ENCODE results near the gene ST6GAL2.

ST6GAL2 gene

GRCh38 chr2:106849253-106849652, 36.7 kb downstream of the ST6GAL2 start:
- Histone ChIP-seq H3K9ac (no peak overlapping the region), H3K4me1 (no peaks in the 10 kb centered on the region), H2AFZ (no peak overlapping the region), H3K9me3 (ENCODE audit: control insufficient read depth, low read length) (no peaks in the 10 kb centered on the region), H3K36me3 (ENCODE audit: control insufficient read depth, insufficient read depth, low read length) (no peaks in the 10 kb centered on the region), H3K4me3 (ENCODE audit: low read depth, low read length) (no peak overlapping the region), H3K27ac (no peak overlapping the region), H3K79me2 (no peaks in the 10 kb centered on the region), H3K27me3 (ENCODE audit: control insufficient read depth, insufficient read depth, low read length) (no peaks in the 10 kb centered on the region), H3K4me2 (ENCODE audit: low read length) (no peak overlapping the region)
- TF ChIP-seq, protein P1, sequence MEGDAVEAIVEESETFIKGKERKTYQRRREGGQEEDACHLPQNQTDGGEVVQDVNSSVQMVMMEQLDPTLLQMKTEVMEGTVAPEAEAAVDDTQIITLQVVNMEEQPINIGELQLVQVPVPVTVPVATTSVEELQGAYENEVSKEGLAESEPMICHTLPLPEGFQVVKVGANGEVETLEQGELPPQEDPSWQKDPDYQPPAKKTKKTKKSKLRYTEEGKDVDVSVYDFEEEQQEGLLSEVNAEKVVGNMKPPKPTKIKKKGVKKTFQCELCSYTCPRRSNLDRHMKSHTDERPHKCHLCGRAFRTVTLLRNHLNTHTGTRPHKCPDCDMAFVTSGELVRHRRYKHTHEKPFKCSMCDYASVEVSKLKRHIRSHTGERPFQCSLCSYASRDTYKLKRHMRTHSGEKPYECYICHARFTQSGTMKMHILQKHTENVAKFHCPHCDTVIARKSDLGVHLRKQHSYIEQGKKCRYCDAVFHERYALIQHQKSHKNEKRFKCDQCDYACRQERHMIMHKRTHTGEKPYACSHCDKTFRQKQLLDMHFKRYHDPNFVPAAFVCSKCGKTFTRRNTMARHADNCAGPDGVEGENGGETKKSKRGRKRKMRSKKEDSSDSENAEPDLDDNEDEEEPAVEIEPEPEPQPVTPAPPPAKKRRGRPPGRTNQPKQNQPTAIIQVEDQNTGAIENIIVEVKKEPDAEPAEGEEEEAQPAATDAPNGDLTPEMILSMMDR (IDR thresholded peaks at IDR 0.05), result no peak

DNA sequence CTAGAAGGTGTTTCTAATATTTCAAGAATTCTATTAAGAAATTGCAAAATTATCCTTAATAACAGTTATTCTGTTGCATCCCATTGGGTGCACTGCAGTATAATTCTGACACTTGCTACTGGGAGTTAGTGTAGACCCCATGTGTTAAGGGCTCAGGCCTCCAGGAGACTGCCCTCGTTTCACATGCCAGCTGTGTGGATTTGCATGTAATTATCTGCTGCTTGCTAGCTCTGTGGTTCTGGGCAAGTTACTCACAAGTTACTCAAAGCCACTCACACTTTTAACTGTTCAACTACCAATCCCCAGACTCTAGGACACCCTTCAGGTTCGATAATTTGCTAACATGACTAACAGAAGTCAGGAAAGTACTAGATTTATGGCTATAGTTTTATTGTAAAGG, 38.6 kb downstream of the ST6GAL2 start:
- H3K27me3 ChIP-seq (ENCODE audit: control insufficient read depth, insufficient read depth, low read length), result no peaks in the 10 kb centered on the region
- H3K79me2 ChIP-seq, result no peaks in the 10 kb centered on the region
- no peaks in the 10 kb centered on the region for H3K36me3 ChIP-seq (ENCODE audit: control insufficient read depth, insufficient read depth, low read length)
- no peak overlapping the region for H3K27ac ChIP-seq
- no peak overlapping the region for H3K9ac ChIP-seq
- H2AFZ ChIP-seq, result no peak overlapping the region
- H3K4me1 ChIP-seq, result no peaks in the 10 kb centered on the region
- TF ChIP-seq, protein P1 (IDR thresholded peaks at IDR 0.05), result no peak
- no peak overlapping the region for H3K4me2 ChIP-seq (ENCODE audit: low read length)
- H3K9me3 ChIP-seq (ENCODE audit: control insufficient read depth, low read length), result no peaks in the 10 kb centered on the region
- no peak overlapping the region for H3K4me3 ChIP-seq (ENCODE audit: low read depth, low read length)

GRCh38 chr2:106845716-106846115, 40.3 kb downstream of the ST6GAL2 start:
- no peak overlapping the region for H3K9ac ChIP-seq
- H3K9me3 ChIP-seq (ENCODE audit: control insufficient read depth, low read length), result no peaks in the 10 kb centered on the region
- no peak overlapping the region for H3K4me3 ChIP-seq (ENCODE audit: low read depth, low read length)
- no peak overlapping the region for H2AFZ ChIP-seq
- no peak overlapping the region for H3K27ac ChIP-seq
- peaks cover under 1% of the 10 kb centered on the region for H3K4me1 ChIP-seq
- TF ChIP-seq, protein P1 (IDR thresholded peaks at IDR 0.05), result no peak
- H3K79me2 ChIP-seq, result no peaks in the 10 kb centered on the region
- H3K36me3 ChIP-seq (ENCODE audit: control insufficient read depth, insufficient read depth, low read length), result no peaks in the 10 kb centered on the region
- no peak overlapping the region for H3K4me2 ChIP-seq (ENCODE audit: low read length)
- no peaks in the 10 kb centered on the region for H3K27me3 ChIP-seq (ENCODE audit: control insufficient read depth, insufficient read depth, low read length)

DNA sequence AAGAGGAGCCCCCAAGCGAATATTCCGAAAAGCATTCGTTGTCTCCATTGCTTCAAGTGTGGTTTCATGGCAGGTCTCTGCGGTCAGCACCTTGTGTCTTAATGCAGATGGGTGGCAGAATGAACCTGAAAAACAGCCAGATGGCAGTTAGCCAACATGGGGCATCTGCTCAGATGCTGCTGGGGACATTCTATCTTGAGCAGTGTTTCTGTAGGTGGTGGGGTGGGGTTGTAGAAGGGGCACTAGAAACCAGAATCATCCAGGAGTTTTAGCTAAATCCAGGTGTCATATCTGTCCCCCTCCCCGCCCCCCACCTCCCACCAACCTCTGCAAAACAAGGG, 42.1 kb downstream of the ST6GAL2 start:
- Histone ChIP-seq H3K27ac (no peak overlapping the region), H3K27me3 (ENCODE audit: control insufficient read depth, insufficient read depth, low read length) (no peaks in the 10 kb centered on the region), H3K4me1 (peaks cover 14% of the 10 kb centered on the region), H3K79me2 (no peaks in the 10 kb centered on the region), H3K4me3 (ENCODE audit: low read depth, low read length) (no peak overlapping the region), H2AFZ (no peak overlapping the region), H3K9me3 (ENCODE audit: control insufficient read depth, low read length) (no peaks in the 10 kb centered on the region), H3K4me2 (ENCODE audit: low read length) (no peak overlapping the region), H3K36me3 (ENCODE audit: control insufficient read depth, insufficient read depth, low read length) (no peaks in the 10 kb centered on the region), H3K9ac (no peak overlapping the region)
- TF ChIP-seq, protein P1 (IDR thresholded peaks at IDR 0.05), result no peak

DNA sequence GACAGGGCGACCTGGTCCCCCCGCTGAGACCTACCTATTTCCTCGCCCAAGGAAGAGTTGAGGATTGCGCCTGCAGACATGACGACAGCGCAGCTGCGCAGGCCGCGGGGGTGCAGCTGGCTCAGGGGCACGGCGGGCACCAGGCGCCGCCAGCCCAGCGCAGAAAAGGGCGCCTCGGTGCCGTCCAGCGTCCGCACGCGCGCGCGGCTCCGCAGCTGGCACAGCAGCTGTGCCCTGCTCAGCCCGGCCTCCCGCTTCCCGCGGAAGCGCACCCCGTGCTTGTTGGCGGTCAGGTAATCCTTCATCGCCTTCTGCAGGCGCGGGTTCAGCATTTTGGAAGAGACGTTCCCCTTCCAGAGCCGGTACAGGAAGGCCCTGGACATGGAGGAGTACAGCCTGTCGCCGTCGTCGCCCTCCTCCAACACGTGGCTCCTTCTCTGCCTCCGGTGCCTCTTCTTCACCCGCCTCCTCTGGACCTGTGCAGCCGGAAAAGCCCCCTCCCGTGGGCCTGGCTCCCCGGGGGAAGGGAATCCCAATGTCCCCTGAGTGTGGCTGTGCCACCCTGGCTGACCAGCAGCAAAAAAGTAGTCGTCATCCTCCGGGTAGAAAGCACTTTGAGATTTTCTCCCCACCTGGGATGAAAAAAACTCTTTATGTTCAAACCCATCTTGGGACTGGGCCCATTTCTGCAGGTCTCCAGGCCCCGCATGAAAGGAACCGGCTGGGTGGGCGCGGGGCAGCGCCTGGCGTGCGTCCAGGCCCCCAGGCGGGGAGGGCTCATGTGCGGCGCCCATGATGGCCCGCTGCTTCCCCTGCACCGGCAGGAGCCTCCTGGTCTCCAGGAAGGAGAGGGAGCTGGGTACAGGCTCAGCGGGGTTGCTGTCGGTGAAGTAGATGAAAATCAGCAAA, 42.7 kb downstream of the ST6GAL2 start:
- no peak overlapping the region for H3K4me2 ChIP-seq (ENCODE audit: low read length)
- H3K4me1 ChIP-seq, result peaks cover 14% of the 10 kb centered on the region
- no peak overlapping the region for H3K4me3 ChIP-seq (ENCODE audit: low read depth, low read length)
- H3K36me3 ChIP-seq (ENCODE audit: control insufficient read depth, insufficient read depth, low read length), result no peaks in the 10 kb centered on the region
- H3K9me3 ChIP-seq (ENCODE audit: control insufficient read depth, low read length), result no peaks in the 10 kb centered on the region
- no peak overlapping the region for H3K9ac ChIP-seq
- no peaks in the 10 kb centered on the region for H3K27me3 ChIP-seq (ENCODE audit: control insufficient read depth, insufficient read depth, low read length)
- TF ChIP-seq, protein P1 (IDR thresholded peaks at IDR 0.05), result no peak
- H2AFZ ChIP-seq, result no peak overlapping the region
- no peaks in the 10 kb centered on the region for H3K79me2 ChIP-seq
- H3K27ac ChIP-seq, result no peak overlapping the region
